ENCODE measurements around the gene WRNIP1.

Gene WRNIP1

GRCh38 chr6:2831392-2831791, 66.2 kb downstream of the WRNIP1 start:
- no peak for DNase-seq
- H3K9me3 ChIP-seq: no peaks in the 10 kb centered on the region; the same call in 1 of the 2 replicates

DNA sequence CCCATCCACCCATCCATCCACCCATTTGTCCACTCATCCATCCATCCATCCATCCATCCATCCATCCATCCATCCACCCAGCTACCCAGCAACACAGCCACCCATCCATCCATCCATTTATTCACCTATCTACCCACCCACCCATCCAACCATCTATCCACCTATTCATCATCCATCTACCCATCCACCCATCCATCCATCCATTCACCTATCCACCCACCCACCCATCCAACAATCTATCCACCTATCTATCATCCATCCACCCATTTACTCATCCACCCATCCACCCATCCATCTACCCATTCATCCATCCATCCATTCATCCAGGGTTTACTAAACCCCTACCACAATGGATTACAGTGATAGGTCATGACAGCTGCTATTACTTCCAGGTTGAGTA, 69.1 kb downstream of the WRNIP1 start:
- no peaks in the 10 kb centered on the region for H3K4me1 ChIP-seq
- no peak overlapping the region for H3K4me3 ChIP-seq (ENCODE audit: low read depth, low read length)
- no peaks in the 10 kb centered on the region for H3K27me3 ChIP-seq
- DNase-seq: no peak
- H3K36me3 ChIP-seq: no peaks in the 10 kb centered on the region
- no peaks in the 10 kb centered on the region; the same call in 1 of the 2 replicates for H3K9me3 ChIP-seq
- TF ChIP-seq, protein P1, sequence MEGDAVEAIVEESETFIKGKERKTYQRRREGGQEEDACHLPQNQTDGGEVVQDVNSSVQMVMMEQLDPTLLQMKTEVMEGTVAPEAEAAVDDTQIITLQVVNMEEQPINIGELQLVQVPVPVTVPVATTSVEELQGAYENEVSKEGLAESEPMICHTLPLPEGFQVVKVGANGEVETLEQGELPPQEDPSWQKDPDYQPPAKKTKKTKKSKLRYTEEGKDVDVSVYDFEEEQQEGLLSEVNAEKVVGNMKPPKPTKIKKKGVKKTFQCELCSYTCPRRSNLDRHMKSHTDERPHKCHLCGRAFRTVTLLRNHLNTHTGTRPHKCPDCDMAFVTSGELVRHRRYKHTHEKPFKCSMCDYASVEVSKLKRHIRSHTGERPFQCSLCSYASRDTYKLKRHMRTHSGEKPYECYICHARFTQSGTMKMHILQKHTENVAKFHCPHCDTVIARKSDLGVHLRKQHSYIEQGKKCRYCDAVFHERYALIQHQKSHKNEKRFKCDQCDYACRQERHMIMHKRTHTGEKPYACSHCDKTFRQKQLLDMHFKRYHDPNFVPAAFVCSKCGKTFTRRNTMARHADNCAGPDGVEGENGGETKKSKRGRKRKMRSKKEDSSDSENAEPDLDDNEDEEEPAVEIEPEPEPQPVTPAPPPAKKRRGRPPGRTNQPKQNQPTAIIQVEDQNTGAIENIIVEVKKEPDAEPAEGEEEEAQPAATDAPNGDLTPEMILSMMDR (IDR thresholded peaks at IDR 0.05; ENCODE audit: low read depth, low read length): no peak

More at GRCh38 chr6:2831392-2831791, 66.2 kb downstream of the WRNIP1 start:
- Histone ChIP-seq H3K27me3 (no peaks in the 10 kb centered on the region), H3K4me1 (no peaks in the 10 kb centered on the region), H3K36me3 (no peaks in the 10 kb centered on the region), H3K4me3 (ENCODE audit: low read depth, low read length) (no peak overlapping the region)
- TF ChIP-seq, protein P1 (IDR thresholded peaks at IDR 0.05; ENCODE audit: low read depth, low read length): no peak

All from BE2C (cell line).